Hematopoietic multipotent progenitor cell (in vitro differentiated cells): ENCODE results near the gene DNAH10. TPM values are rescaled to one million over a fixed set of nuclear protein-coding genes. Genes with fewer than 3 reads are reported as not detected.

Source experiments
- small RNA-seq: library from RNA; depleted of rRNA; stranded (forward); fragments of <200 nt; gene quantifications from one replicate; pipeline ENCODE3, GENCODE V24; 2012
- total RNA-seq: library from RNA; depleted of rRNA; stranded (reverse); fragments of >200 nt; gene quantifications from one replicate; pipeline ENCODE4 v1.2.3, GENCODE V29; 2012

DNAH10 gene
- total RNA-seq, 1 donor = 1.3 TPM

Small RNA genes within 50 kb of the gene (small RNA-seq; reads per million reads assigned to genes)
- gene AC068790.4 = not detected
- gene AC068790.6 = not detected

Other genes starting within 250 kb of the DNAH10 start
- gene RILPL1, start 228.6 kb upstream of the DNAH10 start, total RNA-seq = 1.1 TPM
- 85.1 TPM for gene TMED2, start 177.7 kb upstream of the DNAH10 start, total RNA-seq
- 15.6 TPM for gene DDX55, start 160.2 kb upstream of the DNAH10 start, total RNA-seq
- gene EIF2B1, start 128.6 kb upstream of the DNAH10 start, total RNA-seq = 30.4 TPM
- gene GTF2H3, start 128.5 kb upstream of the DNAH10 start, total RNA-seq = 21.0 TPM
- gene TCTN2, start 91.2 kb upstream of the DNAH10 start, total RNA-seq = 21.0 TPM
- 148 TPM for gene ATP6V0A2, start 49.9 kb upstream of the DNAH10 start, total RNA-seq
- gene CCDC92, start 210.5 kb downstream of the DNAH10 start, total RNA-seq = 12.7 TPM
- gene ZNF664, start 210.9 kb downstream of the DNAH10 start, total RNA-seq = 27.5 TPM